Glutamatergic neuron (in vitro differentiated cells): ENCODE results near the gene RPS6KA5. TPM values are rescaled to one million over a fixed set of nuclear protein-coding genes. Genes with fewer than 3 reads are reported as not detected.

Experiments used
- DNase-seq: peaks from one replicate; pipeline ENCODE4 v3.0.0; 2022
- H3K27ac Mint-ChIP-seq: one replicate; pipeline ENCODE4 v1.8.0; 2020; ENCODE audit warnings: mild to moderate bottlenecking, mixed read lengths, inconsistent platforms; ENCODE audit not compliant: unreplicated experiment
- H3K27me3 Mint-ChIP-seq: one replicate; pipeline ENCODE4 v1.8.0; 2020; ENCODE audit warnings: mild to moderate bottlenecking, moderate library complexity, mixed read lengths, inconsistent platforms; ENCODE audit not compliant: unreplicated experiment
- H3K36me3 Mint-ChIP-seq: one replicate; pipeline ENCODE4 v1.8.0; 2020; ENCODE audit warnings: mild to moderate bottlenecking, mixed read lengths, inconsistent platforms; ENCODE audit not compliant: unreplicated experiment
- H3K4me1 Mint-ChIP-seq: one replicate; pipeline ENCODE4 v1.8.0; 2020; ENCODE audit warnings: mild to moderate bottlenecking, low read depth, mixed read lengths, inconsistent platforms; ENCODE audit not compliant: unreplicated experiment
- H3K4me3 Mint-ChIP-seq: one replicate; pipeline ENCODE4 v1.8.0; 2020; ENCODE audit warnings: mild to moderate bottlenecking, mixed read lengths, inconsistent platforms; ENCODE audit not compliant: unreplicated experiment
- H3K9me3 Mint-ChIP-seq: one replicate; pipeline ENCODE4 v1.8.0; 2020; ENCODE audit warnings: mild to moderate bottlenecking, moderate library complexity, mixed read lengths, inconsistent platforms; ENCODE audit not compliant: unreplicated experiment
- CTCF ChIP-seq: fragments of 200-600 bp; sonication (generic); IDR thresholded peaks from one replicate; pipeline ENCODE4 v1.5.0; 2021; ENCODE audit not compliant: partially characterized antibody, unreplicated experiment
- total RNA-seq: library from RNA; stranded (reverse); fragmentation: NEBNext Ultra II Directional; extraction: Animal tissue kit (Norgen Biotek cat#: 25700); gene quantifications from one replicate; pipeline ENCODE4 v1.2.1, GENCODE V29; 2021; ENCODE audit not compliant: unreplicated experiment

The RPS6KA5 gene
- total RNA-seq, 1 donor from 2014 or later: 3.8 TPM

GRCh38 chr14:90976101-90976500 is 84.3 kb downstream of the RPS6KA5 start:
- H3K4me1 Mint-ChIP-seq: no peaks in the 10 kb centered on the region
- DNase-seq: no peak
- H3K36me3 Mint-ChIP-seq: no peaks in the 10 kb centered on the region
- no peaks in the 10 kb centered on the region for H3K27me3 Mint-ChIP-seq
- H3K27ac Mint-ChIP-seq: no peak overlapping the region
- no peak overlapping the region for H3K4me3 Mint-ChIP-seq
- no peak for TF ChIP-seq CTCF
- H3K9me3 Mint-ChIP-seq: no peaks in the 10 kb centered on the region

- Mint-ChIP-seq H3K27ac (no peak overlapping the region), H3K9me3 (no peaks in the 10 kb centered on the region), H3K4me1 (no peaks in the 10 kb centered on the region), H3K36me3 (no peaks in the 10 kb centered on the region), H3K4me3 (no peak overlapping the region), H3K27me3 (no peaks in the 10 kb centered on the region)
- no peak for TF ChIP-seq CTCF
- DNase-seq: no peak
These were observed 88.8 kb downstream of the RPS6KA5 start for GRCh38 chr14:90971687-90972086.

GRCh38 chr14:90970167-90970600 is 90.3 kb downstream of the RPS6KA5 start:
- no peak for TF ChIP-seq CTCF
- no peak overlapping the region for H3K27ac Mint-ChIP-seq
- H3K4me3 Mint-ChIP-seq: no peak overlapping the region
- H3K9me3 Mint-ChIP-seq: no peaks in the 10 kb centered on the region
- no peak for DNase-seq
- H3K36me3 Mint-ChIP-seq: no peaks in the 10 kb centered on the region
- no peaks in the 10 kb centered on the region for H3K4me1 Mint-ChIP-seq
- no peaks in the 10 kb centered on the region for H3K27me3 Mint-ChIP-seq

GRCh38 chr14:90969531-90970166 is 90.8 kb downstream of the RPS6KA5 start:
- DNase-seq: no peak

GRCh38 chr14:90968025-90968424 is 92.4 kb downstream of the RPS6KA5 start:
- no peak for TF ChIP-seq CTCF
- Mint-ChIP-seq H3K27me3 (no peaks in the 10 kb centered on the region), H3K27ac (no peak overlapping the region), H3K4me1 (no peaks in the 10 kb centered on the region), H3K4me3 (no peak overlapping the region), H3K36me3 (no peaks in the 10 kb centered on the region), H3K9me3 (no peaks in the 10 kb centered on the region)
- no peak for DNase-seq

More at GRCh38 chr14:90969531-90970166, 90.8 kb downstream of the RPS6KA5 start:
- Mint-ChIP-seq H3K27me3 (no peaks in the 10 kb centered on the region), H3K36me3 (no peaks in the 10 kb centered on the region), H3K4me1 (no peaks in the 10 kb centered on the region), H3K9me3 (no peaks in the 10 kb centered on the region), H3K27ac (no peak overlapping the region), H3K4me3 (no peak overlapping the region)
- no peak for TF ChIP-seq CTCF
